OCI-LY7 (cell line): ENCODE measurements around the gene GMDS. TPM values are rescaled to one million over a fixed set of nuclear protein-coding genes. Genes with fewer than 3 reads are reported as not detected.

Source experiments
- BruUV-seq: library from RNA; stranded (reverse); fragments of 400-500 nt; replicated peaks from 2 replicates; lab custom pipeline; 2021; lab: Mats Ljungman, UMichigan
- CTCF ChIA-PET: fragments of 300-600 bp; sonication (Branson Sonifier 250); formaldehyde crosslinking; loops from one replicate; lab custom pipeline; 2022; ENCODE audit warnings: antibody characterized with exemption; ENCODE audit not compliant: unreplicated experiment; lab: Charles Lee
- POLR2A ChIA-PET: fragments of 300-600 bp; sonication (Branson Sonifier 250); formaldehyde crosslinking; loops from one replicate; lab custom pipeline; 2022; ENCODE audit warnings: antibody characterized with exemption; lab: Charles Lee
- DNase-seq: peaks from one replicate; pipeline ENCODE4 v3.0.0-alpha.2; 2015; ENCODE audit warnings: low spot score
- H2AFZ ChIP-seq: fragments of 200-600 bp; sonication (generic), shearing (Covaris generic); 2 replicates; pipeline ENCODE4 v1.6.1; 2014; ENCODE audit warnings: mild to moderate bottlenecking, antibody characterized with exemption, low read length, moderate library complexity
- H3K27ac ChIP-seq: fragments of 200-600 bp; sonication (generic); 2 replicates; pipeline ENCODE4 v1.5.1; 2014; ENCODE audit warnings: mixed run types, low read depth, mild to moderate bottlenecking, moderate library complexity, low read length, inconsistent platforms; ENCODE audit not compliant: poor library complexity, severe bottlenecking
- H3K36me3 ChIP-seq: fragments of 200-600 bp; sonication (generic); 2 replicates; pipeline ENCODE4 v1.6.1; 2014; ENCODE audit warnings: mild to moderate bottlenecking, antibody characterized with exemption, low read length, moderate library complexity, mixed read lengths; ENCODE audit not compliant: insufficient read depth
- H3K4me1 ChIP-seq: fragments of 200-600 bp; sonication (generic); 2 replicates; pipeline ENCODE4 v1.5.1; 2014; ENCODE audit warnings: mild to moderate bottlenecking, low read length; ENCODE audit not compliant: insufficient read depth, poor library complexity, severe bottlenecking
- H3K4me2 ChIP-seq: fragments of 200-600 bp; sonication (generic); 2 replicates; pipeline ENCODE4 v1.6.1; 2014; ENCODE audit warnings: mild to moderate bottlenecking, low read length
- H3K4me3 ChIP-seq: fragments of 200-600 bp; sonication (generic); 2 replicates; pipeline ENCODE4 v1.5.1; 2014; ENCODE audit warnings: mild to moderate bottlenecking, low read depth, low read length; ENCODE audit not compliant: poor library complexity, severe bottlenecking
- H3K79me2 ChIP-seq: fragments of 200-600 bp; sonication (generic); 2 replicates; pipeline ENCODE4 v1.6.1; 2016; ENCODE audit warnings: low read depth, mild to moderate bottlenecking, low read length, moderate library complexity, mixed read lengths; ENCODE audit not compliant: insufficient read depth
- H3K9me2 ChIP-seq: fragments of 200-600 bp; sonication (generic); 2 replicates; pipeline ENCODE4 v1.6.1; 2016; ENCODE audit warnings: mild to moderate bottlenecking, low read length, mixed read lengths; ENCODE audit not compliant: insufficient read depth
- H3K9me3 ChIP-seq: fragments of 200-600 bp; sonication (generic); 2 replicates; pipeline ENCODE4 v1.6.1; 2014; ENCODE audit warnings: mild to moderate bottlenecking, mixed run types, low read length, mixed read lengths
- H4K20me1 ChIP-seq: fragments of 200-600 bp; sonication (generic); 2 replicates; pipeline ENCODE4 v1.6.1; 2014; ENCODE audit warnings: mild to moderate bottlenecking, antibody characterized with exemption, low read length, moderate library complexity, mixed read lengths; ENCODE audit not compliant: insufficient read depth
- CTCF ChIP-seq: fragments of 200-600 bp; sonication (generic); conservative IDR thresholded peaks from 2 replicates; pipeline ENCODE4 v1.5.1; 2014; ENCODE audit warnings: mild to moderate bottlenecking, antibody characterized with exemption, low read length, moderate library complexity, mixed read lengths
- EZH2phosphoT487 ChIP-seq: fragments of 200-600 bp; sonication (generic); IDR thresholded peaks from 2 replicates; pipeline ENCODE4 v1.6.1; 2018; ENCODE audit warnings: low read depth, borderline replicate concordance, mild to moderate bottlenecking, mixed run types, antibody characterized with exemption, low read length, moderate library complexity, mixed read lengths
- intact Hi-C: fragments of 100-400 bp; cut with micrococcal nuclease; formaldehyde crosslinking; loops from one replicate; pipeline ENCODE4 v1.10.0; 2022; ENCODE audit not compliant: unreplicated experiment
- total RNA-seq, 2 experiments: library from RNA; depleted of rRNA in 1 of 2; stranded (reverse); fragments of >200 nt in 1 of 2; shearing (Covaris generic) in 1 of 2; gene quantifications; 2 replicates each; pipeline ENCODE4 v1.2.3, GENCODE V29; 2014 to 2022

Gene GMDS
- total RNA-seq, 2 experiments from 2014 or later: 9.9 to 26.8 TPM

GRCh38 chr6:1612299-1612973 is 633.0 kb downstream of the GMDS start:
- no peak for TF ChIP-seq CTCF
- TF ChIP-seq EZH2phosphoT487: no peak
- intact Hi-C loops: no loop called here
- Histone ChIP-seq H2AFZ (no peak overlapping the region), H4K20me1 (0 out of 2 replicates have a peak, but pooled peaks cover 3% of the 10 kb centered on the region), H3K4me3 (no peak overlapping the region), H3K79me2 (no peaks in the 10 kb centered on the region), H3K36me3 (no peaks in the 10 kb centered on the region), H3K9me3 (no peaks in the 10 kb centered on the region), H3K4me2 (peak overlapping the region; percentile 54; the same call in 1 of the 2 replicates), H3K27ac (no peak overlapping the region), H3K9me2 (no peaks in the 10 kb centered on the region), H3K4me1 (no peaks in the 10 kb centered on the region)
- ChIA-PET CTCF (no interaction called here), POLR2A (interaction anchor here (0.6 to 0.8 kb wide), 2 partner anchors 16 to 124 kb away, joined by 3 read pairs; no protein-coding TSS in a partner anchor)
- no TSS peak for BruUV-seq
- no peak for DNase-seq

GRCh38 chr6:1611572-1612298 is 633.7 kb downstream of the GMDS start:
- intact Hi-C loops: no loop called here
- H3K4me2 ChIP-seq: peak overlapping the region; percentile 54; the same call in 1 of the 2 replicates
- H3K4me1 ChIP-seq: no peaks in the 10 kb centered on the region
- ChIA-PET POLR2A (interaction anchor here (0.8 kb wide), 1 partner anchor 125 kb away, joined by 3 read pairs; no protein-coding TSS in a partner anchor), CTCF (no interaction called here)
- no peaks in the 10 kb centered on the region for H3K9me2 ChIP-seq
- H3K27ac ChIP-seq: no peak overlapping the region
- no peak overlapping the region for H2AFZ ChIP-seq
- no peak for DNase-seq
- no peaks in the 10 kb centered on the region for H4K20me1 ChIP-seq
- no peaks in the 10 kb centered on the region for H3K9me3 ChIP-seq
- no peaks in the 10 kb centered on the region for H3K79me2 ChIP-seq
- TF ChIP-seq CTCF: no peak
- no peak for TF ChIP-seq EZH2phosphoT487
- no peaks in the 10 kb centered on the region for H3K36me3 ChIP-seq
- H3K4me3 ChIP-seq: peak overlapping the region; percentile 16
- no TSS peak for BruUV-seq

- Histone ChIP-seq H2AFZ (no peak overlapping the region), H3K4me2 (no peak overlapping the region), H3K4me3 (no peak overlapping the region), H3K79me2 (no peaks in the 10 kb centered on the region), H3K9me3 (no peaks in the 10 kb centered on the region), H3K9me2 (no peaks in the 10 kb centered on the region), H4K20me1 (no peaks in the 10 kb centered on the region), H3K4me1 (no peaks in the 10 kb centered on the region), H3K27ac (no peak overlapping the region), H3K36me3 (no peaks in the 10 kb centered on the region)
- CTCF ChIA-PET: no interaction called here
- no peak for TF ChIP-seq CTCF
- no peak for TF ChIP-seq EZH2phosphoT487
- POLR2A ChIA-PET: no interaction called here
- intact Hi-C loops: no loop called here
- no TSS peak for BruUV-seq
- DNase-seq: no peak
These were observed 634.2 kb downstream of the GMDS start for GRCh38 chr6:1611322-1611571.
